ENCODE results near the gene GATAD2A.

DNA sequence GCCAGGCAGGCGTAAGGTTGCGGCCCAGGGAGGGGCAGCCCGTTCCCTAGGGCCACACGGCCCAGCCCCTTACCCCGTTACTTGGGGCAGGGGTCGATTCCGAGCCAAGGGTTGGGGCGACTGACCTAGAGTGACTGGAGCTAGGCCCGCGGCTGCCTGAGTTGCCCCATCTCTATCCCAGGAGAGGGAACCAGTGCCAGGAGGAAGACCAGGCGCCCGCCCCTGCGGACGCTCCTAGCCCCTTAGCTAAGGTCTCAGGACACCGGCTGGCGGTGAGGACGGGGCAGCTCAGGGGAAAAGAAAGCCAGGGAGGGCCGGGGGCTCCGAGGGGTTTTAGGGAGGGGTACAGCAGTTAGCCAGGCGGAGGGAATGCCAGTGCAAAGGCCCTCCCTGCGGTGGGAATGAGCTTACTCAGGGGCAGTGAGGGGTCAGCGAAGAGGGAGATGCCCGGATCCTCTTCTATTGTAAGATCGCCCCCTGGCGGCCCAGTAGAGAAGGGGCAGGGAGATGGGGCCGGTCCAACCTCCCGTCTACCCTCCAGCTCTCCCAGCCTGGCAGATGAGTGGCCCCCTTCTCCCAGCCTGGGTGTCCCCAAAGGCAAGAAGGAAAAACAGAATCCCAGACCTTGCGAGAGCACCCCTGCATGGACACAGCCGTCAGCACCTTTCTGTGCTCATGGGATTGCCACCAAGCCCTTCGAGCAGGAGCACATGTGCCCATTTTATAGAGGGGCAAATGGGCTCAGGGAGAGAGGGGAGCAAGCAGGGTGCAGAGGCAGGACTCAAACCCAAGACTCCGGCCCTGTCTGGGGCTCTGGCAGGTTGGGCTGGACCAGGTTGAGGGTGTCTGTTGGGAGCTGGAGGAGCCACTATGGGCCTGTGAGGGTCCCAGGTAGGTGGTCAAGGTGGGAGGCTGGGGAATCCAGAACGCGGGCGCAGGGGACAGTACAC is 148.9 kb downstream of the GATAD2A start:
- TF ChIP-seq RFX5 (IDR thresholded peaks at IDR 0.05; ENCODE audit: borderline replicate concordance, low read depth, low read length): no peak
- no peak for TF ChIP-seq EP300 (IDR thresholded peaks at IDR 0.05; ENCODE audit: borderline replicate concordance in 1 of 2, low read depth in 2 of 2, low read length in 2 of 2)
- no peak for TF ChIP-seq TCF12 (IDR thresholded peaks at IDR 0.05; ENCODE audit: low read depth, low read length)
- no peak for TF ChIP-seq POLR2A (IDR thresholded peaks at IDR 0.05; ENCODE audit: control extremely low read depth in 1 of 2, low read depth in 2 of 2, low read length in 2 of 2)

Measured in H1 (cell line).